ENCODE results near the gene RBM47.

RBM47 gene

GRCh38 chr4:40490481-40490880 is 139.2 kb downstream of the RBM47 start:
- DNase-seq (ENCODE audit: low read depth in 2 of 2): no peak

GRCh38 chr4:40489961-40490360 is 139.7 kb downstream of the RBM47 start:
- DNase-seq (ENCODE audit: low read depth in 2 of 2): no peak

- no peak for DNase-seq (ENCODE audit: low read depth in 2 of 2)
These were observed 143.1 kb downstream of the RBM47 start for GRCh38 chr4:40486534-40486933.

GRCh38 chr4:40484346-40485090 is 145.1 kb downstream of the RBM47 start:
- DNase-seq (ENCODE audit: low read depth in 2 of 2): no peak

GRCh38 chr4:40482985-40483647 is 146.5 kb downstream of the RBM47 start:
- DNase-seq (ENCODE audit: low read depth in 2 of 2): no peak

GRCh38 chr4:40481977-40482376 is 147.7 kb downstream of the RBM47 start:
- no peak for DNase-seq (ENCODE audit: low read depth in 2 of 2)

- DNase-seq (ENCODE audit: low read depth in 2 of 2): no peak
These were observed 149.4 kb downstream of the RBM47 start for GRCh38 chr4:40480291-40480690.

GRCh38 chr4:40479378-40479777 is 150.3 kb downstream of the RBM47 start:
- no peak for DNase-seq (ENCODE audit: low read depth in 2 of 2)

GRCh38 chr4:40475609-40476008 is 154.1 kb downstream of the RBM47 start:
- no peak for DNase-seq (ENCODE audit: low read depth in 2 of 2)

- DNase-seq (ENCODE audit: low read depth in 2 of 2): no peak
These were observed 155.9 kb downstream of the RBM47 start for GRCh38 chr4:40473578-40474388.

- DNase-seq (ENCODE audit: low read depth in 2 of 2): no peak
These were observed 157.7 kb downstream of the RBM47 start for GRCh38 chr4:40471923-40472322.

- no peak for DNase-seq (ENCODE audit: low read depth in 2 of 2)
These were observed 162.9 kb downstream of the RBM47 start for GRCh38 chr4:40466789-40467188.

GRCh38 chr4:40462326-40462725 is 167.3 kb downstream of the RBM47 start:
- no peak for DNase-seq (ENCODE audit: low read depth in 2 of 2)

GRCh38 chr4:40461879-40462278 is 167.8 kb downstream of the RBM47 start:
- DNase-seq (ENCODE audit: low read depth in 2 of 2): no peak

GRCh38 chr4:40461062-40461461 is 168.6 kb downstream of the RBM47 start:
- no peak for DNase-seq (ENCODE audit: low read depth in 2 of 2)

- no peak for DNase-seq (ENCODE audit: low read depth in 2 of 2)
These were observed 171.0 kb downstream of the RBM47 start for GRCh38 chr4:40458683-40459082.

- DNase-seq (ENCODE audit: low read depth in 2 of 2): no peak
These were observed 171.6 kb downstream of the RBM47 start for GRCh38 chr4:40458109-40458508.

- DNase-seq (ENCODE audit: low read depth in 2 of 2): no peak
These were observed 174.2 kb downstream of the RBM47 start for GRCh38 chr4:40455340-40455902.

- no peak for DNase-seq (ENCODE audit: low read depth in 2 of 2)
These were observed 174.8 kb downstream of the RBM47 start for GRCh38 chr4:40454816-40455215.

GRCh38 chr4:40453912-40454311 is 175.8 kb downstream of the RBM47 start:
- no peak for DNase-seq (ENCODE audit: low read depth in 2 of 2)

- no peak for DNase-seq (ENCODE audit: low read depth in 2 of 2)
These were observed 180.8 kb downstream of the RBM47 start for GRCh38 chr4:40448875-40449274.

- DNase-seq (ENCODE audit: low read depth in 2 of 2): no peak
These were observed 182.8 kb downstream of the RBM47 start for GRCh38 chr4:40446839-40447238.

Data from stimulated activated CD4-positive, alpha-beta T cell treated with anti-CD3 and anti-CD28 coated beads, Interleukin-12 subunit alpha, Interleukin-12 subunit beta, amount 100 ng/mL, for 24 hours (primary cell).